Nephron (organoid): ENCODE data around the gene MAP3K13.

Source experiments
- H3K27ac Mint-ChIP-seq, 3 experiments: 2 replicates each; pipeline ENCODE4 v1.8.0; 2020; ENCODE audit warnings: mixed read lengths in 3 of 3, mild to moderate bottlenecking in 2 of 3, moderate library complexity in 1 of 3
- H3K27me3 Mint-ChIP-seq: 2 replicates; pipeline ENCODE4 v1.8.0; 2021; ENCODE audit warnings: low read depth, mild to moderate bottlenecking, moderate library complexity, mixed read lengths
- H3K36me3 Mint-ChIP-seq: 2 replicates; pipeline ENCODE4 v1.8.0; 2020; ENCODE audit warnings: low read depth, mixed read lengths
- H3K4me1 Mint-ChIP-seq: 2 replicates; pipeline ENCODE4 v1.8.0; 2020; ENCODE audit warnings: mixed read lengths
- H3K4me3 Mint-ChIP-seq, 3 experiments: 2 replicates each; pipeline ENCODE4 v1.8.0; 2020; ENCODE audit warnings: mild to moderate bottlenecking in 3 of 3, mixed read lengths in 3 of 3, moderate library complexity in 2 of 3
- H3K9me3 Mint-ChIP-seq: 2 replicates; pipeline ENCODE4 v1.8.0; 2020; ENCODE audit warnings: mixed read lengths
- CTCF ChIP-seq, 3 experiments: fragments of 200-600 bp; sonication (generic); IDR thresholded peaks; one replicate each; pipeline ENCODE4 v1.5.0; 2021; ENCODE audit warnings: antibody characterized with exemption in 3 of 3; ENCODE audit not compliant: unreplicated experiment in 3 of 3

Gene MAP3K13

GRCh38 chr3:185319801-185320200 is 43.1 kb upstream of the MAP3K13 start:
- Mint-ChIP-seq H3K36me3 (no peaks in the 10 kb centered on the region), H3K9me3 (no peaks in the 10 kb centered on the region), H3K27me3 (no peaks in the 10 kb centered on the region), H3K27ac (peak overlapping the region in 1 of 3 experiments; percentile 39), H3K4me1 (no peaks in the 10 kb centered on the region), H3K4me3 (no peak overlapping the region)
- no peak for TF ChIP-seq CTCF (IDR thresholded peaks at IDR 0.05; ENCODE audit: unreplicated experiment in 3 of 3)

- H3K36me3 Mint-ChIP-seq, result no peaks in the 10 kb centered on the region
- no peaks in the 10 kb centered on the region for H3K9me3 Mint-ChIP-seq
- H3K4me1 Mint-ChIP-seq, result no peaks in the 10 kb centered on the region
- no peak overlapping the region for H3K27ac Mint-ChIP-seq
- no peaks in the 10 kb centered on the region for H3K27me3 Mint-ChIP-seq
- no peak for TF ChIP-seq CTCF (IDR thresholded peaks at IDR 0.05; ENCODE audit: unreplicated experiment in 3 of 3)
- H3K4me3 Mint-ChIP-seq, result no peak overlapping the region
These were observed 42.0 kb upstream of the MAP3K13 start for GRCh38 chr3:185320949-185321348.

- no peak overlapping the region for H3K4me3 Mint-ChIP-seq
- H3K27me3 Mint-ChIP-seq, result no peaks in the 10 kb centered on the region
- no peak overlapping the region for H3K27ac Mint-ChIP-seq
- no peaks in the 10 kb centered on the region for H3K4me1 Mint-ChIP-seq
- H3K9me3 Mint-ChIP-seq, result no peaks in the 10 kb centered on the region
- no peaks in the 10 kb centered on the region for H3K36me3 Mint-ChIP-seq
- no peak for TF ChIP-seq CTCF (IDR thresholded peaks at IDR 0.05; ENCODE audit: unreplicated experiment in 3 of 3)
These were observed 40.7 kb upstream of the MAP3K13 start for GRCh38 chr3:185322101-185322719.

- TF ChIP-seq CTCF (IDR thresholded peaks at IDR 0.05; ENCODE audit: unreplicated experiment in 3 of 3), result no peak
- no peak overlapping the region for H3K4me3 Mint-ChIP-seq
- H3K27me3 Mint-ChIP-seq, result no peaks in the 10 kb centered on the region
- no peaks in the 10 kb centered on the region for H3K36me3 Mint-ChIP-seq
- peaks cover 11% of the 10 kb centered on the region for H3K4me1 Mint-ChIP-seq
- no peak overlapping the region for H3K27ac Mint-ChIP-seq
- H3K9me3 Mint-ChIP-seq, result no peaks in the 10 kb centered on the region
These were observed 36.8 kb upstream of the MAP3K13 start for GRCh38 chr3:185325946-185326791.

GRCh38 chr3:185327062-185327461 is 35.9 kb upstream of the MAP3K13 start:
- H3K27ac Mint-ChIP-seq, result peak overlapping the region in 2 of 3 experiments; percentile 17 to 61
- H3K4me1 Mint-ChIP-seq, result peaks cover 19% of the 10 kb centered on the region
- H3K36me3 Mint-ChIP-seq, result no peaks in the 10 kb centered on the region
- H3K4me3 Mint-ChIP-seq, result no peak overlapping the region
- TF ChIP-seq CTCF (IDR thresholded peaks at IDR 0.05; ENCODE audit: unreplicated experiment in 3 of 3), result no peak
- no peaks in the 10 kb centered on the region for H3K9me3 Mint-ChIP-seq
- no peaks in the 10 kb centered on the region for H3K27me3 Mint-ChIP-seq
